B cell (primary cell): ENCODE measurements around the gene PRR20D. TPM values are rescaled to one million over a fixed set of nuclear protein-coding genes. Genes with fewer than 3 reads are reported as not detected.
"Not testable (repeated sequence)": the region's sequence is repeated elsewhere in the genome, so short reads cannot be mapped to it uniquely, and the experiment has no call there.

ENCODE experiments used
- ATAC-seq: fragments of 200-7000 bp; cut with Tn5 transposase; one replicate; pipeline ENCODE4 v1.10.0; 2021; ENCODE audit warnings: low read depth, mild to moderate bottlenecking, moderate number of reproducible peaks, moderate library complexity
- CTCF ChIA-PET: fragments of 350-600 bp; sonication (Branson Sonifier 250); formaldehyde crosslinking; loops from one replicate; lab custom pipeline; 2021; ENCODE audit warnings: antibody characterized with exemption, inconsistent platforms; lab: Charles Lee
- POLR2A ChIA-PET: fragments of 350-600 bp; sonication (Branson Sonifier 250); formaldehyde crosslinking; loops from one replicate; lab custom pipeline; 2021; ENCODE audit warnings: antibody characterized with exemption; lab: Charles Lee
- DNase-seq: peaks from one replicate; pipeline ENCODE4 v3.0.0; 2013
- H2AFZ ChIP-seq: 2 replicates; pipeline ENCODE4 v1.6.1; 2012; ENCODE audit warnings: mild to moderate bottlenecking, low read depth, low read length; ENCODE audit not compliant: insufficient read depth, poor library complexity, severe bottlenecking
- H3K27ac ChIP-seq, 2 donors: 1 replicate in 1 of 2; 2 replicates in 1 of 2; pipeline ENCODE4 v1.5.1; 2012 to 2013; ENCODE audit warnings: low read length in 2 of 2, mild to moderate bottlenecking in 2 of 2, moderate library complexity in 1 of 2
- H3K27me3 ChIP-seq, 4 experiments: fragments of 200-600 bp in 1 of 4; sonication (generic) in 1 of 4; replicated peaks in 1 of 4; 1 replicate in 2 of 4; 2 replicates in 2 of 4; pipeline versions ENCODE4 v1.6.1 to v1.7.0; 2013 to 2016; ENCODE audit warnings: low read length in 3 of 4, mild to moderate bottlenecking in 2 of 4, mixed read lengths in 1 of 4, moderate library complexity in 1 of 4; ENCODE audit not compliant: insufficient read depth in 4 of 4, control insufficient read depth in 3 of 4; ENCODE audit errors: control extremely low read depth in 1 of 4
- H3K36me3 ChIP-seq, 2 experiments: replicated peaks in 1 of 2; 1 replicate in 1 of 2; 2 replicates in 1 of 2; pipeline versions ENCODE4 v1.6.1 to v1.7.1; 2013; ENCODE audit warnings: low read length in 1 of 2; ENCODE audit not compliant: insufficient read depth in 2 of 2, control insufficient read depth in 1 of 2; ENCODE audit errors: control extremely low read depth in 1 of 2, extremely low read depth in 1 of 2
- H3K4me1 ChIP-seq, 2 donors: fragments of 200-600 bp in 1 of 2; sonication (generic) in 1 of 2; 1 replicate in 1 of 2; 2 replicates in 1 of 2; pipeline versions ENCODE4 v1.5.1 to v1.6.1; 2013 to 2017; ENCODE audit warnings: low read length in 2 of 2; ENCODE audit not compliant: control insufficient read depth in 2 of 2, insufficient read depth in 2 of 2
- H3K4me2 ChIP-seq: replicated peaks from 2 replicates; pipeline ENCODE3; 2012; ENCODE audit warnings: mild to moderate bottlenecking, low read depth, low read length; ENCODE audit not compliant: poor library complexity, severe bottlenecking
- H3K4me3 ChIP-seq, 5 experiments: fragments of 200-600 bp in 1 of 5; sonication (generic) in 1 of 5; 1 replicate in 3 of 5; 2 replicates in 2 of 5; pipeline versions ENCODE4 v1.5.1 to v1.7.0; 2011 to 2016; ENCODE audit warnings: low read length in 4 of 5, mild to moderate bottlenecking in 4 of 5, low read depth in 2 of 5, control low read depth in 1 of 5, moderate library complexity in 1 of 5; ENCODE audit not compliant: insufficient read depth in 1 of 5; ENCODE audit errors: control extremely low read depth in 1 of 5, extremely low read depth in 1 of 5
- H3K79me2 ChIP-seq: fragments of 200-600 bp; sonication (generic); one replicate; pipeline ENCODE4 v1.6.0; 2016; ENCODE audit warnings: low read length; ENCODE audit not compliant: control insufficient read depth, insufficient read depth
- H3K9ac ChIP-seq: fragments of 200-600 bp; sonication (generic); 2 replicates; pipeline ENCODE4 v1.6.1; 2017; ENCODE audit warnings: mild to moderate bottlenecking, low read length, moderate library complexity
- H3K9me3 ChIP-seq, 3 donors: one replicate each; pipeline versions ENCODE4 v1.6.1 to v1.7.1; 2013; ENCODE audit warnings: low read length in 2 of 3; ENCODE audit not compliant: control insufficient read depth in 2 of 3, insufficient read depth in 1 of 3; ENCODE audit errors: control extremely low read depth in 1 of 3
- H4K20me1 ChIP-seq: 2 replicates; pipeline ENCODE4 v1.6.0; 2012; ENCODE audit warnings: mild to moderate bottlenecking, low read length; ENCODE audit not compliant: insufficient read depth, control insufficient read depth, poor library complexity, severe bottlenecking
- H3K27ac Mint-ChIP-seq: one replicate; pipeline ENCODE4 v1.8.0; 2021; ENCODE audit warnings: mixed read lengths
- H3K27me3 Mint-ChIP-seq: one replicate; pipeline ENCODE4 v1.8.0; 2021; ENCODE audit warnings: mixed read lengths
- H3K4me1 Mint-ChIP-seq: one replicate; pipeline ENCODE4 v1.8.0; 2021; ENCODE audit warnings: mixed read lengths
- H3K4me3 Mint-ChIP-seq: one replicate; pipeline ENCODE4 v1.8.0; 2021; ENCODE audit warnings: mixed read lengths
- H3K9me3 Mint-ChIP-seq: one replicate; pipeline ENCODE4 v1.8.0; 2022; ENCODE audit warnings: mixed read lengths; ENCODE audit not compliant: insufficient read depth
- CTCF ChIP-seq: fragments of 200-600 bp; IDR thresholded peaks from one replicate; pipeline ENCODE4 v1.8.0; 2022; ENCODE audit warnings: antibody characterized with exemption, mild to moderate bottlenecking
- EZH2 ChIP-seq: IDR thresholded peaks from 2 replicates; pipeline ENCODE4 v1.6.1; 2012; ENCODE audit warnings: borderline replicate concordance, low read depth, mild to moderate bottlenecking, moderate library complexity, low read length; ENCODE audit not compliant: insufficient read depth, poor library complexity, severe bottlenecking
- WGBS: methylation state at CpG from one replicate; pipeline ENCODE4 v1.1.5; 2013; ENCODE audit warnings: missing lambda C conversion rate; ENCODE audit not compliant: insufficient coverage; 5-methylcytosine and 5-hydroxymethylcytosine counted together
- intact Hi-C: fragments of 100-400 bp; cut with micrococcal nuclease; formaldehyde crosslinking; loops from one replicate; pipeline ENCODE4 v1.10.0; 2022
- polyA minus RNA-seq: library from RNA; depleted of rRNA, polyadenylated mRNA; stranded (reverse); fragments of >200 nt; gene quantifications from 2 replicates; pipeline ENCODE4 v1.2.3, GENCODE V29; 2012
- polyA plus RNA-seq: library from polyadenylated mRNA; depleted of rRNA; stranded (reverse); fragments of >200 nt; gene quantifications from 2 replicates; pipeline ENCODE4 v1.2.3, GENCODE V29; 2012
- total RNA-seq, 2 donors: library from RNA; stranded (reverse); fragments of 120-200 nt in 1 of 2; gene quantifications; 1 replicate in 1 of 2; 2 replicates in 1 of 2; pipeline versions ENCODE4 v1.2.3 to v1.2.4, GENCODE V29; 2013 to 2022

Gene PRR20D
- not detected in 2 replicates for total RNA-seq
- total RNA-seq (2013): not detected
- polyA plus RNA-seq: not detected in 2 replicates
- not detected in 2 replicates for polyA minus RNA-seq

GRCh38 chr13:57160332-57160731, at the start of gene PRR20D:
PRR20D (plus strand) TSS chr13:57160632; CDS start chr13:57161019, 387 bp downstream.
- no CpG with 5 or more reads among the region's 22 CpGs for WGBS
- H4K20me1 ChIP-seq, DNase-seq, H3K79me2 ChIP-seq, H3K27me3 Mint-ChIP-seq, H3K9me3 Mint-ChIP-seq, H3K36me3 ChIP-seq, intact Hi-C loops, H2AFZ ChIP-seq, ATAC-seq, H3K9me3 ChIP-seq, H3K27ac Mint-ChIP-seq, H3K9ac ChIP-seq, H3K27ac ChIP-seq, POLR2A ChIA-PET, H3K4me3 Mint-ChIP-seq, H3K4me1 ChIP-seq, H3K4me2 ChIP-seq, H3K27me3 ChIP-seq, H3K4me1 Mint-ChIP-seq, H3K4me3 ChIP-seq, CTCF ChIA-PET: not testable (repeated sequence)

GRCh38 chr13:57114945-57115344, 45.5 kb upstream of the PRR20D start:
- WGBS: no CpG with 5 or more reads among the region's 4 CpGs
- no peaks in the 10 kb centered on the region for H3K4me1 Mint-ChIP-seq
- POLR2A ChIA-PET: no interaction called here
- no peaks in the 10 kb centered on the region for H4K20me1 ChIP-seq
- H3K27ac Mint-ChIP-seq: no peak overlapping the region
- DNase-seq: no peak
- H3K36me3 ChIP-seq: no peaks in the 10 kb centered on the region
- ATAC-seq: no peak
- no peak overlapping the region for H3K4me3 Mint-ChIP-seq
- no peaks in the 10 kb centered on the region for H3K79me2 ChIP-seq
- intact Hi-C loops: no loop called here
- no peak overlapping the region for H3K4me3 ChIP-seq
- H2AFZ ChIP-seq: no peak overlapping the region
- no peak overlapping the region for H3K9ac ChIP-seq
- H3K27ac ChIP-seq: no peak overlapping the region
- H3K4me1 ChIP-seq: no peaks in the 10 kb centered on the region
- no peaks in the 10 kb centered on the region for H3K27me3 Mint-ChIP-seq
- peaks cover 0 to 5% (median 1%) of the 10 kb centered on the region in 3 donors for H3K9me3 ChIP-seq
- H3K9me3 Mint-ChIP-seq: peaks cover 7% of the 10 kb centered on the region
- TF ChIP-seq CTCF (no peak), EZH2 (no peak)
- CTCF ChIA-PET: no interaction called here
- H3K27me3 ChIP-seq: no peaks in the 10 kb centered on the region
- no peak overlapping the region for H3K4me2 ChIP-seq
